T-helper 17 cell (primary cell): ENCODE measurements around the gene SENP1. TPM values are rescaled to one million over a fixed set of nuclear protein-coding genes. Genes with fewer than 3 reads are reported as not detected.

Source experiments
- ATAC-seq: fragments of 150-1000 bp; cut with Tn5 transposase; 2 replicates; pipeline ENCODE4 v1.10.0; 2021; ENCODE audit warnings: mild to moderate bottlenecking, moderate library complexity
- DNase-seq, 3 donors: peaks; one replicate each; pipeline versions ENCODE4 v3.0.0 to v3.0.0-alpha.2; 2020 to 2021
- H3K9me3 ChIP-seq: one replicate; pipeline ENCODE4 v1.7.0; 2013; ENCODE audit warnings: low read length, mild to moderate bottlenecking; ENCODE audit not compliant: control insufficient read depth, poor library complexity, severe bottlenecking
- H3K27ac Mint-ChIP-seq: one replicate; pipeline ENCODE4 v1.8.0; 2022; ENCODE audit warnings: mild to moderate bottlenecking, moderate library complexity, mixed read lengths
- H3K27me3 Mint-ChIP-seq: one replicate; pipeline ENCODE4 v1.8.0; 2022; ENCODE audit warnings: mixed read lengths
- H3K36me3 Mint-ChIP-seq: one replicate; pipeline ENCODE4 v1.8.0; 2022; ENCODE audit warnings: low read depth, mixed read lengths
- H3K4me1 Mint-ChIP-seq: one replicate; pipeline ENCODE4 v1.8.0; 2022; ENCODE audit warnings: mild to moderate bottlenecking, mixed read lengths
- H3K4me3 Mint-ChIP-seq: one replicate; pipeline ENCODE4 v1.8.0; 2022; ENCODE audit warnings: mild to moderate bottlenecking, moderate library complexity, mixed read lengths
- total RNA-seq, 4 donors: library from RNA in 2 of 4; stranded (reverse) in 2 of 4; gene quantifications; one replicate each; pipeline ENCODE4 v1.2.3 and lab custom pipeline; 2022 to 2026

SENP1 gene
- total RNA-seq, 2 donors from 2014 or later, result 26.9 to 33.8 TPM

DNA sequence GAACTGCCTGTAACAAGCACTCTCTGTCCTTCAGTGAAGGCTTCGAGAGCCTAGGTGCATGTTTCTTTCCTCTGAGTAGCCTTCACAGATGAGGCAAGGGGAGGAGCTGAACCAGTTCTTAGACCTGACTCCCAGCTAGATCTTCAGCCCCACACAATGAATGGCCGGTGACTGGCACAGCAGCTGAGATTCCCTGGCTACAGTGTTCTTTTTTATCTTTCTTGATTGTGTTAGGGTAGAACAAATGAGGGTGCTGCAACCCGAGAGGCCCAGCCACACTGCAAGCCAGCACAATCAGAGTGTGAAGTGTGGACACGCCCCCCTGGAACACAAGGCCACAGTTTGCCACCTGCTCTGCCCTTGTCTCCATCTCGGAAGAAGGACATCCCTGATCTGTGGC lies 82.5 kb downstream of the SENP1 start:
- Mint-ChIP-seq H3K4me3 (no peak overlapping the region), H3K36me3 (no peaks in the 10 kb centered on the region), H3K27me3 (peaks cover 62% of the 10 kb centered on the region), H3K4me1 (no peaks in the 10 kb centered on the region), H3K27ac (no peak overlapping the region)
- ATAC-seq (no peak), DNase-seq (no peak)
- H3K9me3 ChIP-seq, result no peaks in the 10 kb centered on the region

DNA sequence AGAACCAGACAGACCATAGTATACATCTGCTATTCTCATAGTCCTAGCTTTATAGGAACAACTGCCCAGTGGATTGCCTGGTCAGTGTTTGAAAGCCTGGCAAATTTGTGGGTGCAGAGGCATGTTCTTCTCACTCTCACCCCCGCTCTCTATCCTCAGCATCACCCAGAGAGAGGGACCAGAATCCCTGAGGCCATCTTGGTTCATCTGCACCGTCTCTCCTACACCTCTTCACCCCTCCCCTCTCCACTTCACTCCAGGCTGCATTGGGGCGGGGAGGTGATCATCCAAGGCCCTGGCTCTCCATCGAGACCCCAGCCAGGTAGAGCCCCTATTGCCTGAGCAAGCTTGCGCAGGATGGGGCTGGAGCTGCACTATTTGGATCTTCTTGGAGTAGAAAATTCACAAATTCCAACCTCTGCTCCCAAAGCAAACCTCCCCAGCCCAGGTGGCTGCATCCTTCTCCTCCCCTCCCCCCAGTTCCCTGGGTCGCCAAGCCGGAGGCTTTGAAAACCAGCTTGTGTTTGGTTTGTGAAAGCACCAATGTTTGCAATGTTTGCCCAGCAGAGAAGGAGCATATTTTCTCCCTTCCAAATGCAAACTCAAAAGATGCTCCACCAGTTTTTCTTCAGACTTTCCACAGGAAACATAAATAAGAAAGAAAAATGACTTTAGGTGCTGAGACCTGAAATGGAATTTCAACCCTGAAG lies 83.0 kb downstream of the SENP1 start:
- no peaks in the 10 kb centered on the region for H3K9me3 ChIP-seq
- ATAC-seq, result no peak
- Mint-ChIP-seq H3K27me3 (peaks cover 65% of the 10 kb centered on the region), H3K4me1 (no peaks in the 10 kb centered on the region), H3K27ac (no peak overlapping the region), H3K36me3 (no peaks in the 10 kb centered on the region), H3K4me3 (no peak overlapping the region)
- no peak for DNase-seq

DNA sequence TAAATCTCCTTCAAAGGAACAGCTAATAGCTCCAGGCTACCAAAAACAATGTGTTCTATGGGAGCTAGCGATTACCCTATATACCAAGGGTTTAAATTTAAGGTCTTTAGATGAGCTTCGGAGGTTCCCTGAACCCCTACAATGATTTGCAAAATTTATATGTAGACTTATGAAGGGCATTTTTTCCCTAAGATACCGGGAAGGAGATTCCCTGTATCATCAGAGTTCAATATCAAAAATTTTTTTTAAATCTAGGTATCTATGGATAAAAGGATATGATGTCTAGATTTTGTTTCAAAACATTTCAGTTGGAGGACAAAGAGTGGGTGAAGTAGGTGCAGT lies 83.7 kb downstream of the SENP1 start:
- no peak overlapping the region for H3K27ac Mint-ChIP-seq
- no peak for DNase-seq
- H3K4me3 Mint-ChIP-seq, result no peak overlapping the region
- peaks cover 65% of the 10 kb centered on the region for H3K27me3 Mint-ChIP-seq
- H3K9me3 ChIP-seq, result no peaks in the 10 kb centered on the region
- H3K36me3 Mint-ChIP-seq, result no peaks in the 10 kb centered on the region
- ATAC-seq, result no peak
- no peaks in the 10 kb centered on the region for H3K4me1 Mint-ChIP-seq

DNA sequence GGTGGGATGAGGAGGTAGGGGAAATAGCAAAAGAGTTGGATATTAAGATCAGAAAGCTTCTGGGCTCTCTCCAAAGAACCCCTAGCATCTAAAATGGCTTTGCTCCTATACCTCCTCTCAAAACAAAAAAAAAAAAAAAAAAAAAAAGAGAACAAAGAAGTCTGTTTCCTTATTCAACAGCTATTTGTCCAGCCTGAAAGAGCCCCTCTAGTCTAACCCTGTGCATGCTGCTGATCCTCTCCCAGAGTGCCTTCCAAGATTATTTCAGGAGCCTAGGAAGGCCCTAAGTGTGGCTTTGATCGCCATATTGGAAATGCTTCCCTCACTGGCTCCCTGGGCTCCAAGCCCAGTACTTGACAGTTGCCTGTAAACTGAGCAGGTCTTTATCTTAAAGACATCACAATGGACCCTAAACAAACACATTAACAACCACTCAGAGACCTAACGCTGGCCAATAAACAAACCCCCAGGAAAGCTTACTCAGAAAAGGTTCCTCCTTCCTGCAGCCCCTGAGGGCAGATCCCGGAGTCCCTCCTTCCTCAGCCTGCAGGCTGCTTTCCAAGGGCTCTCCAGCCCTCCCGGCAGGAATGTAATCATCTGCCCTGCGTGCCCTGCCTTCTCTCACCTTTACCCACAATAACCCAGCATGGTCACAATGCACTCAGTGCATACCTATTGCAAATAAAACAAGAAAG lies 84.2 kb downstream of the SENP1 start:
- Mint-ChIP-seq H3K36me3 (no peaks in the 10 kb centered on the region), H3K4me1 (no peaks in the 10 kb centered on the region), H3K27me3 (peaks cover 65% of the 10 kb centered on the region), H3K27ac (no peak overlapping the region), H3K4me3 (no peak overlapping the region)
- DNase-seq (no peak), ATAC-seq (no peak)
- H3K9me3 ChIP-seq, result no peaks in the 10 kb centered on the region

DNA sequence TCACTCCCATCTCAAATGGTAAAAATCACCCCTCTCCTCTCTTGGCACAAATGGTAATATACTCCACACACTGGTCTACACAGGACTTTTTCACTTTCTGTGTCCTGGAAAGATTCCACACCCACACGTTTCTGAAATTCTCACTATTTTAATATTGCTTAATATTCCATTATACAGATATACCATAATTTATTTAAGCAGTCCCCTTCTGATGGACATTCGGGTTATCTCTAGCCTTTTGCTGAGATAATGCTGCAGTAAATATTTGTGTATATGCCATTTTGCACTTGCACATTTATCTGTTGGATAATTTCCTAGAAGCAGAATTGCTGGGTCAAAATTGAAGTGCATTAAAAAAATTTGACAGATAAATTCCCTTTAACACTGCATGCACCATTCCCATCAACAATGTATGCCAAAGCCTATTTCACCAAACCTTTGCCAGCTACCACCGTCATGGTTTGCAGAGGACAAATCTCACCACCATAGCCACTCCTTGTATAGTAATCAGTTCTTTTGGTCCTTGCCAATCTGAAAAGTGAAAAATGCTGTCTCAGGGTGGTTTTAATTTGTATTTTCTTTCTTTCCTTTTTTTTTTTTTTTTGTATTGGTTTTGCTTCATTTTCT lies 86.1 kb downstream of the SENP1 start:
- H3K27me3 Mint-ChIP-seq, result peaks cover 65% of the 10 kb centered on the region
- no peaks in the 10 kb centered on the region for H3K4me1 Mint-ChIP-seq
- H3K27ac Mint-ChIP-seq, result no peak overlapping the region
- DNase-seq, result no peak
- ATAC-seq, result no peak
- H3K4me3 Mint-ChIP-seq, result no peak overlapping the region
- H3K36me3 Mint-ChIP-seq, result no peaks in the 10 kb centered on the region
- H3K9me3 ChIP-seq, result no peaks in the 10 kb centered on the region

DNA sequence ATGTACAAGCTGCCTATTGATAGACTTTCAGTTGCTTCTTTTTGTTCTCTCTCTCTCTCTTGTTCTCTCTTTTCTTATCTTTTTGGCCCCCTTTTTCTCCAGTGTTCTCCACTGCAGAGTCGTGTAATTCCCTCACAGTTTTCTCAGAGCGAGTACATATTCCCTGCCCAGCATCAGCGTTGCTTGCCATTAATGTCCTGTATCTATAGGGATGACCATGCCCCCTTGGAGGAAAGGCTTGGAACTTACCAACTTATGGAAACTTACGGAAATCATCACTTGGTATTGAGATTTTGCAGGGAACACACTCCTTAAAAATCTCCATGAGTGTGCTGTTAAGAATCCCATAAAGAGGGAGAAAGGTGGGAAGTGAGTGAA lies 87.3 kb downstream of the SENP1 start:
- H3K27me3 Mint-ChIP-seq, result peaks cover 56% of the 10 kb centered on the region
- no peaks in the 10 kb centered on the region for H3K36me3 Mint-ChIP-seq
- H3K9me3 ChIP-seq, result no peaks in the 10 kb centered on the region
- ATAC-seq (no peak), DNase-seq (no peak)
- no peak overlapping the region for H3K27ac Mint-ChIP-seq
- no peaks in the 10 kb centered on the region for H3K4me1 Mint-ChIP-seq
- H3K4me3 Mint-ChIP-seq, result no peak overlapping the region

DNA sequence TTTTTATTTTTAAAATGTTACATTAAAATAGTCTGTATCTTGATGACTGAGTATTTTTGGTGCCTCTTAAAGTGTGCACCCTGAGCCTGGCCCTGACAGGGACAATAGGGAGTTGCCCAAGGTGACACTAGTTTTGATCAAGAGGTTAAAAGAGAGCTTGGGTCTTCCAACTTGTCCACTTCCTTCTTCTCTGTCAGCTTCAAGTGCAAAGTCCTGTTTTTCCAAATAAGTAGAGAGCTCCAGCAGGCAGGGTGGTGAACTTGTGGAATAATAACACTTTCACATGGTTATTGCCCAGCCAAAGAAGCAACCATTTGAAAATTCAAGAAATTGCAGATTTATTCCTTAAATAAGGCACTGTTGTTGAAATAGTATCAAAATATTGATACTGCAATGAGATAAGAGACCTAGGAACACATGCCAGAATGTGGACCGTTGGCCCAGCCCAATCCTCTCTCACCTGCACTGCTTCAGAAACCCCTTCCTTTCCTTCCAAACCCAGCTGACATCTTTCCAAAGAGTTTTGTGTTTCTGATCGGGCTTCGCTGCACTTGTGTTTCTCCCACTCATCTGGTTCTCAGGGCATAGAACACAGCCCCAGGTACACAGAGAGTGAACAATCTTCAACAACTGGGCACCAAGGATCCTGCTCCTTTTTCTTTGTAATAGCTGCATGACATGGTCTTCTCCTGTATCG lies 87.8 kb downstream of the SENP1 start:
- Mint-ChIP-seq H3K36me3 (no peaks in the 10 kb centered on the region), H3K4me3 (no peak overlapping the region), H3K27me3 (peaks cover 51% of the 10 kb centered on the region), H3K27ac (no peak overlapping the region), H3K4me1 (no peaks in the 10 kb centered on the region)
- no peak for DNase-seq
- ATAC-seq, result no peak
- no peaks in the 10 kb centered on the region for H3K9me3 ChIP-seq

DNA sequence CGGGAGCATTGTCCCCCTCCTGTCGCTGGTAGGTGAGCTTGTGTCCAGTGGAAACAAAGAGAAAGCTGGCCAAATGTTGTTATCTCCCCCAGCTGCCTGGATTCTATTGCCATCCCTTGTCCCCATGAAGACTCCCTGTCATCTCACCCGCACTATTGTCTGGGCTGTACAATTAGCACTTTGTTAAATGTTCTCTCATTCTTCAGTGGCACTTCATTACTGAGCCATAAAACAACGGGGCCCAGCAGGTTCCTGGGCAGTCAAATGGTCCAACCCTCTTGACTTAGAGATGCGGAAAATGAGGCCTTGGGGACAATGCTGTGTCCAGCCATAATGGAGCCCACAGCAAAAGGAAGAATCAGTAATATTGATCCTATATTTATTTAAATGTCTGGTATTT lies 88.4 kb downstream of the SENP1 start:
- H3K4me3 Mint-ChIP-seq, result no peak overlapping the region
- no peaks in the 10 kb centered on the region for H3K36me3 Mint-ChIP-seq
- no peaks in the 10 kb centered on the region for H3K4me1 Mint-ChIP-seq
- DNase-seq (no peak), ATAC-seq (no peak)
- no peaks in the 10 kb centered on the region for H3K9me3 ChIP-seq
- H3K27me3 Mint-ChIP-seq, result peaks cover 52% of the 10 kb centered on the region
- H3K27ac Mint-ChIP-seq, result no peak overlapping the region

DNA sequence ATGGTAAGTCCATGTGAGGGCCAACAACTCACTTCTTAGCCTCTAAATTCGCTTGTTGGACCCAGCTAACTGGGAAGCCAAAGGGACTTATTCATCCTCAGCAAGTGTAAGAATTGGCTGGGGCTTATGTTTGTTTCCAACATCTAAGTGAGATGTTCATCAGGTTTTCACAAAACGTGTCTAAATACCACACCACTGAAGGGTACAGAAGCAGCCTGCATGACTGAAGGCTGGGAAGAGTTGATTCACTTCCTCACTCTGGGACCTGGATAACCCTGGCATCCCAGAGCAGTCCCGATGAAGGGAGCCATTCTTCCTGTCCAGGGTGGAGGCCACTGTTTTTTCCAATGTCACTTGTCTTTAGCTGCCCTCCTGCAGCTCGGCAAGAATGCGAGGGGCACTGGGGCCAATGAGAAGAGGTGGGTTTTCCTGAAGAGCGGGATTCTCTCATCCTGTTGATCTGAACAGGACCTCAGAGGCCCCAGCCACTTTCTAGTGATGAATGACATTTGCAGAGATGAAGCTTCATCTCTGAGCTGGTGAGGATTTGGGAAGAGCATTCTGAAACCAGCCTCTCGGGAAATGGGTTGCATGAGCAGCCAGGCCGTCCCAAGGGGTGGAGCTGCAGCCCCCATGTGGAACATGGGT lies 89.4 kb downstream of the SENP1 start:
- DNase-seq (no peak), ATAC-seq (no peak)
- no peaks in the 10 kb centered on the region for H3K36me3 Mint-ChIP-seq
- H3K27me3 Mint-ChIP-seq, result peaks cover 50% of the 10 kb centered on the region
- H3K27ac Mint-ChIP-seq, result no peak overlapping the region
- no peaks in the 10 kb centered on the region for H3K9me3 ChIP-seq
- no peak overlapping the region for H3K4me3 Mint-ChIP-seq
- no peaks in the 10 kb centered on the region for H3K4me1 Mint-ChIP-seq

DNA sequence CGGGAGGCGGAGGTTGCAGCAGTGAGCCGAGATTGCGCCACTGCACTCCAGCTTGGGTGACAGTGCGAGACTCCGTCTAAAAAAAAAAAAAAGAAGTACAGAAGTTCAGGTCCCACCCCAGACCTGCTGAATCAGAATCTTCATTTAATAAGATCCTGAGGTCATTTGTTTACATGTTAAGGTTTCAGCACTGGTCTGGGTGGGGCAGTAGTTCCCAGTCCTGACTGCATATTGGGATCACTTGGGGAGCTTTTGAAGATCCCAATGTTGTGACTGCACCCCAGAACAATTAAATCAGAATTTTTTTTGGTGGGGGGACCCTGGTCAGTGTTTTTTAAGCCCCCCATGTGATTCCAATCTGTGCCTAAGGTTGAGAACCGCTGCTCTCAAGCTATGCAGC lies 89.9 kb downstream of the SENP1 start:
- H3K36me3 Mint-ChIP-seq, result no peaks in the 10 kb centered on the region
- H3K27ac Mint-ChIP-seq, result no peak overlapping the region
- DNase-seq (no peak), ATAC-seq (no peak)
- H3K4me3 Mint-ChIP-seq, result no peak overlapping the region
- peaks cover under 1% of the 10 kb centered on the region for H3K4me1 Mint-ChIP-seq
- H3K9me3 ChIP-seq, result no peaks in the 10 kb centered on the region
- peaks cover 50% of the 10 kb centered on the region for H3K27me3 Mint-ChIP-seq

DNA sequence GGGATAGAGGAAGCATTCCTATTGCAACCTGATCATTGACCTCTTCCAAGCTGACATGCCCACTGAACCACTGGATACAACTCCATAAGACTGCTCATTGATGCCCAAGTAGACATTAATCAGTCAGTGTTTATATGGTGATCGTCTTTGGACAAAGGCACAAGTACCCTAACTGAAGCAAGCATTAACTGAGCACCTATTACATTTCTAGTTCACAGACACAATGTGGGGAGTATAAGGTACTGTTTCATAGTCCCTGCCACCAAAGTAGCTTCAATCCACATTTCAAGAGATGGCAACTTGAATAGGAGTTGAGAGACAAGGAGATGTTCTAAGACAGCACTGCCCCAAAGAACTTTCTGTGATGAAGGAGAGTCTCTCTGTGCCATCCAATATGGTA lies 90.8 kb downstream of the SENP1 start:
- Mint-ChIP-seq H3K4me3 (no peak overlapping the region), H3K36me3 (no peaks in the 10 kb centered on the region), H3K27ac (no peak overlapping the region), H3K27me3 (peaks cover 51% of the 10 kb centered on the region), H3K4me1 (peaks cover 2% of the 10 kb centered on the region)
- H3K9me3 ChIP-seq, result no peaks in the 10 kb centered on the region
- no peak for DNase-seq
- ATAC-seq, result no peak

DNA sequence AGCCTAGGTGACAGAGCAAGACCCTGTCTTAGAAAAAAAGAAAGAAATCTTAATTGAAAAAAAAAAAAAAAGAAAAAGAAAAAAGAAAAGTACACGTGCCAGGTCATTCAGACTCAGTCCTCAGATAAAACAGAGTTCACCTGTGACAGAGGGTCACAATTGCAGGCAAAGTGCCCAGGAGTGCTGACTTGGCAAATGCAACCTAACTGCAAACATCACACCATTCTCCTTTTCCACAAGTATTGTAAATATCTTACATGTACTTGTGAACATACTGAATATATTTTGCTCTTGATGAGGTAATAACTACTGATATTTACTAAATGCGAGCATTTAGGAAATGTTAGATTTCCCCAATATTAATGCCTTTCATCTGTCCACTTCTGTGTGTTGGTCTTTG lies 92.6 kb downstream of the SENP1 start:
- no peak for ATAC-seq
- Mint-ChIP-seq H3K36me3 (no peaks in the 10 kb centered on the region), H3K27ac (no peak overlapping the region), H3K4me3 (no peak overlapping the region), H3K27me3 (peaks cover 51% of the 10 kb centered on the region), H3K4me1 (peaks cover 2% of the 10 kb centered on the region)
- DNase-seq, result no peak
- H3K9me3 ChIP-seq, result no peaks in the 10 kb centered on the region

DNA sequence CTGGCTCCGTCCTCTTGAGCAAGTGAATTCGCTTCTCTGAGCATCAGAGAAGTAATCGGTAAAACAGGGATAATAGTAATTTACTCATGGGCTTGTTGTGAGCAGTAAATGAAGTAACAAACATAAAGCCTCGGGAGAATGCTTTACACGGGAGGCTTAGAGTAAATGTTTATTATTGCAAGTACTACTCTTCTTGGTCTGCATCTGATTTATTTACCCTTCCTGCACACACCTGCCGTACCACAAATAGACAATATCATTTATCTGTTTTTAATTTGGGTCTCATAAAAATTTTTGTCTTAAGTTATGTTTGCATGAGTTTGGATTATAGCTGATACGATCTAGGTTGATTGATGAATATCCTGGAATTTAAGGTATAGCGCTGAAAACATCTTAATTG lies 93.8 kb downstream of the SENP1 start:
- DNase-seq (no peak), ATAC-seq (no peak)
- Mint-ChIP-seq H3K4me3 (no peak overlapping the region), H3K4me1 (peaks cover 2% of the 10 kb centered on the region), H3K36me3 (no peaks in the 10 kb centered on the region), H3K27ac (no peak overlapping the region), H3K27me3 (peaks cover 52% of the 10 kb centered on the region)
- H3K9me3 ChIP-seq, result no peaks in the 10 kb centered on the region
